Testis (tissue), 3 donors: ENCODE measurements around the gene TMEM185B. TPM values are rescaled to one million over a fixed set of nuclear protein-coding genes. Genes with fewer than 3 reads are reported as not detected.
A peak's percentile ranks its signal among the peaks of the same experiment; 100 is the strongest.

Experiments used
- DNase-seq: peaks from one replicate; pipeline ENCODE4 v3.0.0-alpha.2; 2019
- H3K27ac ChIP-seq, 2 donors: fragments of 200-600 bp; sonication (generic); one replicate each; pipeline ENCODE4 v1.5.1; 2019
- H3K27me3 ChIP-seq: fragments of 200-600 bp; sonication (generic); one replicate; pipeline ENCODE4 v1.5.1; 2019
- H3K36me3 ChIP-seq: fragments of 200-600 bp; sonication (generic); one replicate; pipeline ENCODE4 v1.5.1; 2017; ENCODE audit warnings: low read depth; ENCODE audit errors: missing control alignments
- H3K4me1 ChIP-seq: fragments of 200-600 bp; sonication (generic); one replicate; pipeline ENCODE4 v1.5.1; 2019
- H3K4me3 ChIP-seq, 2 donors: fragments of 200-600 bp; sonication (generic); one replicate each; pipeline ENCODE4 v1.5.1; 2017 to 2019
- H3K9me3 ChIP-seq: fragments of 200-600 bp; sonication (generic); one replicate; pipeline ENCODE4 v1.5.1; 2017
- CTCF ChIP-seq, 3 experiments: fragments of 450-650 bp in 2 of 3; fragments of 200-600 bp in 1 of 3; sonication (generic) in 1 of 3; IDR thresholded peaks; one replicate each; pipeline ENCODE4 v1.5.1; 2016 to 2019; ENCODE audit warnings: antibody characterized with exemption in 3 of 3, mild to moderate bottlenecking in 2 of 3, moderate library complexity in 1 of 3
- POLR2A ChIP-seq: fragments of 450-650 bp; IDR thresholded peaks from one replicate; pipeline ENCODE4 v1.6.1; 2017; ENCODE audit warnings: antibody characterized with exemption, mild to moderate bottlenecking, moderate library complexity
- WGBS, 2 donors: methylation state at CpG; one replicate each; pipeline ENCODE4 v1.1.5; 2018; 5-methylcytosine and 5-hydroxymethylcytosine counted together
- intact Hi-C: fragments of 100-400 bp; cut with DNase I; formaldehyde crosslinking; loops from one replicate; pipeline ENCODE4 v1.15.1; 2023; ENCODE audit warnings: low total_unique reads
- polyA plus RNA-seq: library from polyadenylated mRNA; stranded (reverse); fragments of 350-450 nt; fragmentation: Illumina TruSeq; extraction: RNeasy Lipid Tissue Mini Kit (QIAGEN cat#74804); gene quantifications from one replicate; pipeline ENCODE4 v1.2.3, GENCODE V29; 2014; ENCODE audit warnings: low read depth, low replicate concordance; ENCODE audit not compliant: insufficient read depth
- total RNA-seq, 2 donors: library from RNA; depleted of rRNA; stranded (reverse); fragments of >200 nt; gene quantifications; one replicate each; pipeline ENCODE4 v1.2.3, GENCODE V29; 2016

TMEM185B gene
- total and polyA plus RNA-seq, 3 donors from 2014 or later = 41.2 to 72.5 (median 63.4) TPM

GRCh38 chr2:120229341-120229740 is 6.1 kb upstream of the TMEM185B start:
- peaks cover 25% of the 10 kb centered on the region for H3K4me1 ChIP-seq
- WGBS, 2 donors = 87 to 88% methylated on average over 10 of the region's 10 CpGs
- intact Hi-C loops = no loop called here
- H3K36me3 ChIP-seq = no peaks in the 10 kb centered on the region
- no peaks in the 10 kb centered on the region for H3K9me3 ChIP-seq
- no peak overlapping the region for H3K4me3 ChIP-seq
- no peak for DNase-seq
- H3K27ac ChIP-seq = peak overlapping the region; percentile 76 to 84
- no peaks in the 10 kb centered on the region for H3K27me3 ChIP-seq
- TF ChIP-seq POLR2A = no peak
- TF ChIP-seq CTCF (IDR thresholded peaks at IDR 0.05) = no peak

GRCh38 chr2:120228503-120228902 is 5.3 kb upstream of the TMEM185B start:
- H3K9me3 ChIP-seq = no peaks in the 10 kb centered on the region
- no peak for DNase-seq
- H3K27me3 ChIP-seq = no peaks in the 10 kb centered on the region
- H3K36me3 ChIP-seq = no peaks in the 10 kb centered on the region
- H3K4me1 ChIP-seq = peaks cover 33% of the 10 kb centered on the region
- no peak overlapping the region for H3K4me3 ChIP-seq
- H3K27ac ChIP-seq = peak overlapping the region; percentile 76 to 84
- WGBS, 2 donors = 59 to 65% methylated on average over 5 of the region's 5 CpGs
- no peak for TF ChIP-seq CTCF (IDR thresholded peaks at IDR 0.05)
- no peak for TF ChIP-seq POLR2A
- intact Hi-C loops = no loop called here

DNA sequence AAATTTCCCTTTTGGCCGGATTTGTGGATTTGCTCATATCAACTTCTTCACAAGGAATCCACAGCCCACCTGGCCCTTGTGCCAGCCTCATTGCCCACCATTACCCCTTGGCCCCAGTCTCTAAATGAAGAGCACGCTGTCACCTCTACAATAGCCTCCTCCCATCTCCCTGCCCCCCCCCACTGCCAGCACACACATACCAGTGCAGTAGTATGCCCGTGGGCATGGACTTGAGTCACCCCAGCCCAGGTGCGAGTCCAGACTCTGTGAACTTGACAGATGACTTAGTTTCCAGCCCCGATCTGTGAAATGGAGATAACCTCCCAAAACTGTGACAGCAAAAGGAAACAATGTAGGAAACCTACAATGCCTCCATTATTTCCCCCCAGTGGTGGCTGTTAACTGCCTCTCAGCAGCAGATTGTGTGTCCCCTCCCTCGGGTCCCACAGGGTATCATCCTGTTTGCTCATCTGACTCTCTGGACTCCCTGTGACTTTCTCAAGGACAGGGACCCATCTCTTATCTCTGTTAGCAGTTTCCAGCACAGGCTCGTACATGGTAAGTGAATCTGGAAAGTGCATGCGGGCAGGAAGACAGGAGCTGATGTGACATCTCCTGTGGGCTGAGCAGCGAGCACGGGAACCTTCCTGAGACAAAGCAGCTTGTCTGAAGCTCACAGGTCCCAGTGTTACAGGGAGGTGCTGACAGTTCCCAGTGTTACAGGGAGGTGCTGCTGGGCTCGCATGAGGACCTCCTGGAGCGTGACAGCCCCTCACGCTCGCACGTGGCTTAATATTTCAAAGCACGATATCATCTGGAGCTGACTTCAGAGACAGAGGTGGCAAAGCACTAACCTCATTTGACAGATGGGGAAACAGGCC is 4.2 kb upstream of the TMEM185B start:
- DNase-seq = peak; percentile 93
- 68 to 81% methylated on average over 15 to 16 of the region's 16 CpGs for whole genome bisulfite sequencing, 2 donors
- intact Hi-C loops = no loop called here

DNA sequence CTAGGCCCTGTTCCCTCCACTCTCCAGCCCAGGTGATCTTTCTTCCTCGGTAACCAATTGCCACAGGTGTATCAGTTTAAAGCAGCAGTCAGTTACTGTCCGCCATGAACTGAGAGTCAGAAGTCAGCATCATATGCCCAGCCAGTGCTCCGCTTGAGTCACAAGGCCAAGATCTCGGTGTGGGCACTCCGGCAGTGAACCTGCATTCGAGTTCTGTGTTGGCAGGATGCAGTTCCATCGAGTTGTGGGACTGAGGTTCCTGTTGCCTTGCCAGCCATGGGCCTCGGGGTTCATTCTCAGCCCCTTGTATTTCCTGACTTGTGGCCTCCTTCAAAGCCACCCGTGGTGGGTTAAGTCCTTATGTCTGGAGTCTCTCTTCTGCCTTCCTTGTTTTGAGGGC is 3.1 kb upstream of the TMEM185B start:
- no peak for DNase-seq
- Histone ChIP-seq H3K27me3 (no peaks in the 10 kb centered on the region), H3K27ac (peak overlapping the region; percentile 53 to 58), H3K36me3 (no peaks in the 10 kb centered on the region), H3K4me3 (no peak overlapping the region), H3K4me1 (peaks cover 27% of the 10 kb centered on the region), H3K9me3 (no peaks in the 10 kb centered on the region)
- WGBS, 2 donors = 90 to 95% methylated on average over 8 to 9 of the region's 9 CpGs
- no peak for TF ChIP-seq POLR2A
- no peak for TF ChIP-seq CTCF (IDR thresholded peaks at IDR 0.05)
- intact Hi-C loops = no loop called here

More for the DNA sequence above, 4.2 kb upstream of the TMEM185B start:
- H3K36me3 ChIP-seq = no peaks in the 10 kb centered on the region
- H3K9me3 ChIP-seq = no peaks in the 10 kb centered on the region
- H3K4me1 ChIP-seq = peaks cover 33% of the 10 kb centered on the region
- TF ChIP-seq POLR2A (no peak), CTCF (IDR thresholded peaks at IDR 0.05) (no peak)
- peak overlapping the region; percentile 76 to 84 for H3K27ac ChIP-seq
- H3K27me3 ChIP-seq = no peaks in the 10 kb centered on the region
- H3K4me3 ChIP-seq = no peak overlapping the region
